HUES48 (cell line): Measurements from ENCODE around the gene PTPA.

Experiments
- H3K27ac ChIP-seq: one replicate; pipeline ENCODE4 v1.7.0; 2013; ENCODE audit warnings: low read depth, low read length, inconsistent platforms
- H3K27me3 ChIP-seq: 2 replicates; pipeline ENCODE4 v1.6.1; 2013; ENCODE audit warnings: mild to moderate bottlenecking, low read length; ENCODE audit not compliant: control insufficient read depth, insufficient read depth
- H3K36me3 ChIP-seq: 2 replicates; pipeline ENCODE4 v1.6.1; 2013; ENCODE audit warnings: low read length; ENCODE audit not compliant: control insufficient read depth, insufficient read depth
- H3K4me1 ChIP-seq: 2 replicates; pipeline ENCODE4 v1.6.1; 2013; ENCODE audit warnings: mild to moderate bottlenecking, low read length; ENCODE audit not compliant: control insufficient read depth, insufficient read depth
- H3K4me3 ChIP-seq: 2 replicates; pipeline ENCODE4 v1.5.1; 2013; ENCODE audit warnings: mild to moderate bottlenecking, low read depth, low read length
- H3K9ac ChIP-seq: 2 replicates; pipeline ENCODE4 v1.6.1; 2013; ENCODE audit warnings: mild to moderate bottlenecking, low read depth, low read length, moderate library complexity
- H3K9me3 ChIP-seq: 2 replicates; pipeline ENCODE4 v1.6.1; 2013; ENCODE audit warnings: low read length; ENCODE audit not compliant: control insufficient read depth, insufficient read depth

The PTPA gene

GRCh38 chr9:129084087-129084486, 27.1 kb upstream of the PTPA start:
- Histone ChIP-seq H3K4me1 (peaks cover 3% of the 10 kb centered on the region; the same call in 1 of the 2 replicates), H3K4me3 (no peak overlapping the region), H3K36me3 (peaks cover 41% of the 10 kb centered on the region), H3K27me3 (no peaks in the 10 kb centered on the region), H3K9me3 (no peaks in the 10 kb centered on the region), H3K9ac (no peak overlapping the region), H3K27ac (no peak overlapping the region)

- no peaks in the 10 kb centered on the region for H3K27me3 ChIP-seq
- H3K9me3 ChIP-seq = no peaks in the 10 kb centered on the region
- no peaks in the 10 kb centered on the region for H3K4me1 ChIP-seq
- peaks cover 49% of the 10 kb centered on the region for H3K36me3 ChIP-seq
- H3K9ac ChIP-seq = no peak overlapping the region
- H3K27ac ChIP-seq = no peak overlapping the region
- no peak overlapping the region for H3K4me3 ChIP-seq
Observed at GRCh38 chr9:129089246-129089645, 22.0 kb upstream of the PTPA start.

GRCh38 chr9:129093602-129094386, 17.4 kb upstream of the PTPA start:
- Histone ChIP-seq H3K4me3 (no peak overlapping the region), H3K9me3 (no peaks in the 10 kb centered on the region), H3K36me3 (peaks cover 17% of the 10 kb centered on the region), H3K9ac (no peak overlapping the region), H3K4me1 (no peaks in the 10 kb centered on the region), H3K27me3 (no peaks in the 10 kb centered on the region), H3K27ac (no peak overlapping the region)

GRCh38 chr9:129094387-129095169, 16.6 kb upstream of the PTPA start:
- Histone ChIP-seq H3K27me3 (no peaks in the 10 kb centered on the region), H3K9ac (no peak overlapping the region), H3K9me3 (no peaks in the 10 kb centered on the region), H3K4me3 (no peak overlapping the region), H3K36me3 (peaks cover 10% of the 10 kb centered on the region), H3K27ac (no peak overlapping the region), H3K4me1 (no peaks in the 10 kb centered on the region)

GRCh38 chr9:129095170-129095667, 16.0 kb upstream of the PTPA start:
- Histone ChIP-seq H3K36me3 (peaks cover 3% of the 10 kb centered on the region; the same call in 1 of the 2 replicates), H3K9ac (no peak overlapping the region), H3K27ac (no peak overlapping the region), H3K27me3 (no peaks in the 10 kb centered on the region), H3K9me3 (no peaks in the 10 kb centered on the region), H3K4me3 (no peak overlapping the region), H3K4me1 (no peaks in the 10 kb centered on the region)

- no peaks in the 10 kb centered on the region for H3K9me3 ChIP-seq
- H3K9ac ChIP-seq = no peak overlapping the region
- no peaks in the 10 kb centered on the region for H3K27me3 ChIP-seq
- H3K36me3 ChIP-seq = no peaks in the 10 kb centered on the region
- H3K27ac ChIP-seq = no peak overlapping the region
- H3K4me1 ChIP-seq = no peaks in the 10 kb centered on the region
- no peak overlapping the region for H3K4me3 ChIP-seq
Observed at GRCh38 chr9:129095908-129096307, 15.3 kb upstream of the PTPA start.

- Histone ChIP-seq H3K27ac (no peak overlapping the region), H3K9me3 (no peaks in the 10 kb centered on the region), H3K9ac (no peak overlapping the region), H3K4me3 (no peak overlapping the region), H3K27me3 (0 out of 2 replicates have a peak, but pooled peaks cover 5% of the 10 kb centered on the region), H3K36me3 (no peaks in the 10 kb centered on the region), H3K4me1 (no peaks in the 10 kb centered on the region)
Observed at GRCh38 chr9:129097671-129098306, 13.4 kb upstream of the PTPA start.

- no peaks in the 10 kb centered on the region for H3K4me1 ChIP-seq
- no peaks in the 10 kb centered on the region for H3K9me3 ChIP-seq
- no peak overlapping the region for H3K9ac ChIP-seq
- no peak overlapping the region for H3K4me3 ChIP-seq
- no peaks in the 10 kb centered on the region for H3K36me3 ChIP-seq
- H3K27me3 ChIP-seq = 0 out of 2 replicates have a peak, but pooled peaks cover 5% of the 10 kb centered on the region
- no peak overlapping the region for H3K27ac ChIP-seq
Observed at GRCh38 chr9:129098328-129098727, 12.9 kb upstream of the PTPA start.

- H3K4me1 ChIP-seq = no peaks in the 10 kb centered on the region
- no peaks in the 10 kb centered on the region for H3K36me3 ChIP-seq
- 0 out of 2 replicates have a peak, but pooled peaks cover 5% of the 10 kb centered on the region for H3K27me3 ChIP-seq
- no peak overlapping the region for H3K4me3 ChIP-seq
- no peak overlapping the region for H3K27ac ChIP-seq
- H3K9ac ChIP-seq = no peak overlapping the region
- no peaks in the 10 kb centered on the region for H3K9me3 ChIP-seq
Observed at GRCh38 chr9:129100383-129101169, 10.6 kb upstream of the PTPA start.

- H3K9ac ChIP-seq = no peak overlapping the region
- 0 out of 2 replicates have a peak, but pooled peaks cover 5% of the 10 kb centered on the region for H3K27me3 ChIP-seq
- no peaks in the 10 kb centered on the region for H3K4me1 ChIP-seq
- H3K27ac ChIP-seq = no peak overlapping the region
- no peaks in the 10 kb centered on the region for H3K36me3 ChIP-seq
- H3K4me3 ChIP-seq = no peak overlapping the region
- no peaks in the 10 kb centered on the region for H3K9me3 ChIP-seq
Observed at GRCh38 chr9:129101279-129101678, 9.9 kb upstream of the PTPA start.
